ENCODE data around the gene TFAP2A.

DNA sequence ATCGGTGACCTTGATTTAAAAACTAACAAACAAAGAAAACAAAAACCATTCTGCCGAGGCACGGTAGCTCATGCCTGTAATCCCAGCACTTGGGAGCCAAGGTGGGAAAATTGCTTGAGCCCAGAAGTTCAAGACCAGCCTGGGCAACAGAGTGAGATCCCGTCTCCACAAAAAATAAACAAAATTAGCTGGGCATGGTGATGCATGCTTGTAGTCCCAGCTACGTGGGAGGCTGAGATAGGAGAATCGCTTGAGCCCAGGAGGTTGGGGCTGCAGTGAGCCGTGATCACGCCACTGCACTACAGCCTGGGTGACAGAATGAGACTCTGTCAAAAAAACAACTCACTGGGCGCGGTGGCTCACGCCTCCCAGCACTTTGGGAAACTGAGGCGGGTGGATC is 48.2 kb upstream of the TFAP2A start:
- TF ChIP-seq, protein P1, sequence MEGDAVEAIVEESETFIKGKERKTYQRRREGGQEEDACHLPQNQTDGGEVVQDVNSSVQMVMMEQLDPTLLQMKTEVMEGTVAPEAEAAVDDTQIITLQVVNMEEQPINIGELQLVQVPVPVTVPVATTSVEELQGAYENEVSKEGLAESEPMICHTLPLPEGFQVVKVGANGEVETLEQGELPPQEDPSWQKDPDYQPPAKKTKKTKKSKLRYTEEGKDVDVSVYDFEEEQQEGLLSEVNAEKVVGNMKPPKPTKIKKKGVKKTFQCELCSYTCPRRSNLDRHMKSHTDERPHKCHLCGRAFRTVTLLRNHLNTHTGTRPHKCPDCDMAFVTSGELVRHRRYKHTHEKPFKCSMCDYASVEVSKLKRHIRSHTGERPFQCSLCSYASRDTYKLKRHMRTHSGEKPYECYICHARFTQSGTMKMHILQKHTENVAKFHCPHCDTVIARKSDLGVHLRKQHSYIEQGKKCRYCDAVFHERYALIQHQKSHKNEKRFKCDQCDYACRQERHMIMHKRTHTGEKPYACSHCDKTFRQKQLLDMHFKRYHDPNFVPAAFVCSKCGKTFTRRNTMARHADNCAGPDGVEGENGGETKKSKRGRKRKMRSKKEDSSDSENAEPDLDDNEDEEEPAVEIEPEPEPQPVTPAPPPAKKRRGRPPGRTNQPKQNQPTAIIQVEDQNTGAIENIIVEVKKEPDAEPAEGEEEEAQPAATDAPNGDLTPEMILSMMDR (IDR thresholded peaks at IDR 0.05; ENCODE audit: insufficient read depth, low read length, poor library complexity, severe bottlenecking): no peak
- TF ChIP-seq EZH2phosphoT487 (conservative IDR thresholded peaks at IDR 0.05; ENCODE audit: low read length): no peak

Data from SU-DHL-6 (cell line).